Activated T-helper 2 cell treated with anti-CD3 and anti-CD28 coated beads, Interferon-gamma antibody, Interleukin-2, Interleukin-4, amounts not matched to agents 10 μg/mL and 5 μg/mL and 100 μg/mL, durations not matched to agents 14 hours and 24 hours and 36 hours (primary cell): ENCODE data around the gene TRAPPC6A. TPM values are rescaled to one million over a fixed set of nuclear protein-coding genes. Genes with fewer than 3 reads are reported as not detected.
A peak's percentile ranks its signal among the peaks of the same experiment; 100 is the strongest.

Experiments
- DNase-seq: peaks from one replicate; pipeline ENCODE4 v3.0.0; 2021; ENCODE audit warnings: low spot score
- H3K27ac Mint-ChIP-seq: one replicate; pipeline ENCODE4 v1.8.0; 2021; ENCODE audit warnings: mixed read lengths
- H3K27me3 Mint-ChIP-seq: one replicate; pipeline ENCODE4 v1.8.0; 2021; ENCODE audit warnings: low read depth, mixed read lengths
- H3K36me3 Mint-ChIP-seq: one replicate; pipeline ENCODE4 v1.8.0; 2021; ENCODE audit warnings: low read depth, mixed read lengths
- H3K4me1 Mint-ChIP-seq: one replicate; pipeline ENCODE4 v1.8.0; 2021; ENCODE audit warnings: low read depth, mixed read lengths
- H3K4me3 Mint-ChIP-seq: one replicate; pipeline ENCODE4 v1.8.0; 2021; ENCODE audit warnings: low read depth, mild to moderate bottlenecking, moderate library complexity, mixed read lengths
- H3K9me3 Mint-ChIP-seq: one replicate; pipeline ENCODE4 v1.8.0; 2021; ENCODE audit warnings: mixed read lengths
- intact Hi-C: fragments of 100-400 bp; cut with micrococcal nuclease; formaldehyde crosslinking; loops from one replicate; pipeline ENCODE4 v1.15.1; 2023
- total RNA-seq: library from RNA; stranded (reverse); gene quantifications from 2 replicates; pipeline ENCODE4 v1.2.3, GENCODE V29; 2022

TRAPPC6A gene
- total RNA-seq, 1 donor from 2014 or later, result 27.4 TPM

DNA sequence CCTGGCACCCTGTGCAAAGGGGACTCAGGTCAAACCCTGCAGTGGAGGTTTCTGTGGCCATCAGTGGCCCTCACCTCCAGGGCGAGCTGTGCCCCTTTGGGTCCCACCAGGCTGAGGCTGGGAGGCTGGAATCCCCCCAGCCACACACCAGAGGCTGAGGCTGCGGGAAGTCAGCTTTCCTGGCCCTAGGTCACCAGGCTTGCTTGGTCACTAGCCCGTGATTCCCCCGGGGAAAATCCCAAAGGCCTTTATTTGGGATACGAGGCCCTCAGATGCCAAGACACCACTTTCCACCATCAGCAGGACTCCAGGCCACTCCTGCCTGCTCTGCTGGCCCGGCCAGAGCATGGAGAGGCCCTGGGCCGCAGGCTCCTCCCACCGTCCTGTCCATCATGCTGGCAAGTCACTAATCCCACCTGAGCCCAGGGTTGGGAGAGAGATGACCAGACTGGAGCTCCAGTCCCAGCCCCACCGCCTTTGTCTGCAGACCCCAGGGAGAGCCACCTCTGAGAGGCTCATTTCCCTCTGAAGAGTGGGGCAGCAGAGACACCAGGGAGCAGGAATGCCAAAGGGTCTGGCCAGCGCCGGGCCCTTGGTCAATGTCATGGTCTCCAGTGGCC, 21.9 kb downstream of the TRAPPC6A start:
- intact Hi-C loops, result no loop called here
- H3K27me3 Mint-ChIP-seq, result peaks cover 20% of the 10 kb centered on the region
- H3K27ac Mint-ChIP-seq, result no peak overlapping the region
- no peaks in the 10 kb centered on the region for H3K9me3 Mint-ChIP-seq
- DNase-seq, result no peak
- H3K4me1 Mint-ChIP-seq, result peaks cover 12% of the 10 kb centered on the region
- no peak overlapping the region for H3K4me3 Mint-ChIP-seq
- peaks cover 3% of the 10 kb centered on the region for H3K36me3 Mint-ChIP-seq

DNA sequence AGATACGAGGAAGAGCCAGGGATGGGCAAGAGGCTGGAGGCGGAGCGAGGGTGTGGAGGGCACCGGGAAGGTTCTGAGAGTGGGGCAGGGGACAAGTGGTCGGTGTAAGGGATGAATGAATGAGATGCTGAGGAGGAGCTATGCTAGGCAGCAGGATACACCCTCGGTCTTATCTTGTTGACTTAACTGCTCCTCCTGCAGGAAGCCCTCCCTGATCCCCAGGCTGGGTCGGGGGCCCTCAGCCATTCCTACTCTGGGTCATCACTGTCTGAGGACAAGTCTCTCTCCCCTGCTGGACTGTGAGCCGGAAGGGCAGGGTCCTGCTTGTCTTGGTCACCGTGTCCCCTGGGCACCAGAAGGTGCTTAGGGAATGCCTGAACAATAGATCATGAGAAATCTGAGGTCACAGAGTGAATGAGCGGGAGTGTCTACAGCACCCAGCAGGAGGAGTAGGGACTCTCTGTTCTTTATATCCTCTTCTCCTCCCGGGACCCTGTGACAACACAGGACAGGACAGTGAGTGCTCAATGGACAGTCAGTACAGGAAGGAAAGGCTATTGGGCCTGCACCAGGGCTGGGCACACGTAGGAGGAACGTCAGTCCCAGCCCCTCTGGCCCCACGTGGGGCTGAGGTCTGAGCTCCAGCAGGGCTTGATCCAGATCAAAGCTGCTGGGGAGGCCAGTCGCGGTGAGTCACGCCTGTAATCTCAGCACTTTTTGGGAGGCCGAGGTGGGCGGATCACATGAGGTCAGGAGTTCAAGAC, 23.8 kb downstream of the TRAPPC6A start:
- Mint-ChIP-seq H3K27me3 (peaks cover 20% of the 10 kb centered on the region), H3K4me3 (no peak overlapping the region), H3K27ac (no peak overlapping the region), H3K4me1 (peaks cover 15% of the 10 kb centered on the region), H3K36me3 (peaks cover 3% of the 10 kb centered on the region), H3K9me3 (no peaks in the 10 kb centered on the region)
- intact Hi-C loops, result no loop called here
- no peak for DNase-seq

DNA sequence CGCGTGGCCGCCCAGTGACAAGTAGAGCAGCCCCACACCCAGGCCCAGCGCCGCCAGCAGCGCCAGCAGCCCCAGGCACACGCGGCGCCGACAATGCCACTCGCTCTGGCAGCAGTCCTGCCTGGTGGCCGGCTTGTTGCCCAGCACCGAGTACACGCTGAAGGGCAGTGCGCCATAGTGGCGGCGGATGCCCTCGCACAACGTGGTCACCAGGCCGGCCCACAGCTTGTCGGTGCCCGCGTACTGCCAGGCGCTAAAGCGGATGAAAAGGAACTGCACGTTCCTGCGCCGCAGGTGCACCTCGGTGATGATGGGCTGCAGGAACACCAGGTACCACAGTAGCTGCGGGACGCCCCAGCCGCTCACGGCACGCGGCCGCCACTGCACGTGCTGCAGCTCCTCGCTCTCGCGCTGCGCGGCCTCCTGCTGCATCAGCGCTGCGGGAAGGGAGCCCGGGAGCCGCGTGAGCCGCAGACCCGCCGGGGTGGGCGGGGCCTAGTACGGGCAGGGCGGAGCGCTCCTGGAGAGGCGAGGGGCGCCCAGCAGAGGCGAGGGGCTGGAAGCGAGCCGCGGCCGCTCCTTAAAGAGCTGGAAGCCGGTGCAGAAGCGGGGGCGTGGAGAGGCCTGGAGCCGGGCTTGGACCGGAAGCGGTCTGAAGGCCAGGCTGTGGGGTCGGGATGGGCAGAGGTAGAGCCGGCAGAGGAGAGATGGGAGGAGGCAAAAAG, 24.5 kb downstream of the TRAPPC6A start:
- Mint-ChIP-seq H3K4me1 (peaks cover 18% of the 10 kb centered on the region), H3K27ac (no peak overlapping the region), H3K36me3 (peaks cover 3% of the 10 kb centered on the region), H3K4me3 (peak overlapping the region; percentile 42), H3K9me3 (no peaks in the 10 kb centered on the region), H3K27me3 (peaks cover 20% of the 10 kb centered on the region)
- intact Hi-C loops, result no loop called here
- peak; percentile 24 for DNase-seq

DNA sequence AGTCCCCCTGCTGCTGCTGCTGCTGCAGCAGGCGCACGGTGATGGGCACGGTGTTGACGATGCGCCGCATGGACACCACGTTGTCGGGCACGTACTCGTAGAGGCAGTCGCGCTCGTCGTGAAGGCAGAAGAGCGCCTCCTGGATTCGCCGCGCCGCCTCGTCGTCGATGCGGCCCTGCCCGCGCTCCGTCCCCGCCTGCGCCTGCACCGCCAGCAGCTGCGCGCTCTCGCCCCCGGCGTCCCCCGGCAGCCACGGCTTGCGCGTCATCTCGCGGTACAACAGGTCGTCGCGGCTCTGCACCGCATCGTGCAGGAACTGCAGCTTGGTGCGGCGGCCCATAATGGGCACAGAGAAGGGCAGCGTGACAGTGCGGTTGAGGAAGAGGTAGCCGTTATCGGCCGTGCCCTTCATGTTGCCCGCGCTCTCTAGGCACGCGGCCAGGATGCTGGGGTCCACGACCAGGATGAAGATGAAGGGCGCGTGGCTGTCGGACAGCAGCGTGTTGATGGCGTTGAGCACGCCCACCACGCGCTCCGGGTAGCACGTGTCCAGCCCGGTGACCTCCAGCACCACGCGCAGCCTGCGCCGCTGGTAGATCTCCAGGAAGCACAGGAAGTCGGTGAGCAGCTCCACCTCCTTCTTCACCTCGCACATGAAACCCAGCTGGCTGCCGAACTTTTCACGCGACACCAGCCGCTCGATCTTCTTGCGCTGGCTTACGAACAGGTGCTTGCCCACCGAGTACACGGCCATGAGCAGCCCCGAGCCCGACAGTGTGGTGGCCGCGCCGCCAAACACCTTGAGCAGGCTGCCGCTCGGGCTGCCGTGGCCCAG, 25.3 kb downstream of the TRAPPC6A start:
- DNase-seq, result peak; percentile 48
- Mint-ChIP-seq H3K9me3 (no peaks in the 10 kb centered on the region), H3K4me1 (peaks cover 18% of the 10 kb centered on the region), H3K27ac (no peak overlapping the region), H3K4me3 (peak overlapping the region; percentile 42), H3K27me3 (peaks cover 20% of the 10 kb centered on the region), H3K36me3 (peaks cover 3% of the 10 kb centered on the region)
- intact Hi-C loops, result no loop called here

DNA sequence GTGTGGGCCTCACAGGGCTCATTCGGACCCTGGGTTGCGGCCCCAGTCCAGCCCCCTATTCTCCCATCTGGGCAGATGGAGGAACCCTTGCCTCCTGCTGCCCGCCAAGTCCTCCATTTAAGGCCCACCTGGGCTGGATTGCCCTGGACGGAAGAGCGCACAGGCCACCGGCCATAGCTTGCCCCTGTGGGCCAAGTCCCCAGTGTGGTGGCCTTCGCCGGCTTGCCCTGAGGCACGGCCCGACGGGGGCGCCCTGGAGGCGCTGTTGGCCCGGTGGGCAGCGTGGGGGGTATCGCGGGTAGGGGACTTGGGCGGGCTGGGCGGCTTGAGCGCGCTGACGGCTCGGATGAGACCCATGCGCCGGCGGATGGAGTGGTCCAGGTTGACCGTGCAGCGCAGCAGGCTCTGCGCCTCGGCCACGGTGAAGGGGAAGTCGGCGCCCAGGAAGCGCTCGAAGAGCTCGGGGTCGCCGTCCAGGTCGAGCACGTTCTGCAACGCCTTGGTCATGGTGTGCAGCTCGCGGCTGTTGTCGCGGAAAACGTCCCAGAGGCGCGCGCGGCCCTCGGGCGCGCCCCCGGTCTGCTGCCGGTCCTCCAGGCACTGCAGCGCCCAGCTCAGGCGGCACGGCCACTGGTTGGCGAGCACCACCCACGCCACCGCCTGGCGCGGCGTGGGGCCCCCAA, 26.1 kb downstream of the TRAPPC6A start:
- H3K9me3 Mint-ChIP-seq, result no peaks in the 10 kb centered on the region
- no peak overlapping the region for H3K27ac Mint-ChIP-seq

DNA sequence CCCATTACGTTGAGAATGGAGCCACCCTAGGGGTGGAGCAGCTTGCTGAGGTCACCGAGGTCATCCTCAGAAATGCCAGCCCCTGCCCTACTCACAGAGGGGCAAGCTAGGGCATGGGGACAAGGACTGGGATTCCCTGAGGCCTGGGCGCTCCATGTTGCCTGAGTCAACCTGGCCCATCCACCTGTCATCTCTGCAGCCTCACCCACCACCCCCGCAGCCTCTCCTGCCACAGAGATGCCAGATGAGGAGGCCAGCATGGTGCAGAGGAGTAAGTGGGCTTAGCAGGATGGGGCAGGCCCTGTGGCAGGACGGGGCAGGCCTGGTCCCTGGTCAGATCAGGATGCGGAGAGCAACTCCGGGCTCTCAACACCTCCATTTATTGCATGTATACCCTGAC, 26.7 kb downstream of the TRAPPC6A start:
- no peaks in the 10 kb centered on the region for H3K9me3 Mint-ChIP-seq
- H3K27me3 Mint-ChIP-seq, result peaks cover 20% of the 10 kb centered on the region
- no peak for DNase-seq
- H3K4me3 Mint-ChIP-seq, result no peak overlapping the region
- no peak overlapping the region for H3K27ac Mint-ChIP-seq
- H3K4me1 Mint-ChIP-seq, result peaks cover 18% of the 10 kb centered on the region
- peaks cover 3% of the 10 kb centered on the region for H3K36me3 Mint-ChIP-seq
- intact Hi-C loops, result no loop called here

More for the DNA sequence above, 26.1 kb downstream of the TRAPPC6A start:
- no peak for DNase-seq
- Mint-ChIP-seq H3K27me3 (peaks cover 20% of the 10 kb centered on the region), H3K4me3 (no peak overlapping the region), H3K36me3 (peaks cover 3% of the 10 kb centered on the region), H3K4me1 (peaks cover 18% of the 10 kb centered on the region)
- intact Hi-C loops, result no loop called here

DNA sequence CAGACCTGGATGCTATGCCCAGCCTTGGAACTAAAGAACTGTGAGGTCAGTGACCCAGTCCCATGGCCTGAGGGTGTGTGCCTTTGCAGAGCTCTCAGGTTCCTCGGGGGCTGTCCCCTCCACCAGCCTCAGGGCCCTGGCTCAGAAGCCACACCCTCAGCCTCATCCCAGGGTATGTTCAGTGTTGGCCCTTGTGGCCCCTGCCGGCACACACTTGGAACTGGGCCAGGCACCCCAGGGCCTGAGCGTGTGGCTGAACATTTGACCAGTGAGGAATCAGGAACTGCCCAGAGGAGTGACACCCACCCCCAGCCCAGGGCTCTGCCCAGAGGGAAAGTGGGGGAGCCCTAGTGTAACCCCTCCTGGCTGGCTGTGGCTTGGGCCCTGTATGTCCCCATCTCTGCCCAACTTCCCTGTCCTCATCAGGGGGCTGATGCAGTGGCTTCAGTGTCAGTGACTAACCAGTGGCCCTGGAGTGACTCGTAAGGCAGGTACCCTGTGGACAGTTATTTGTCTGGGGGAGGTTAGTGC, 27.2 kb downstream of the TRAPPC6A start:
- DNase-seq, result no peak
- Mint-ChIP-seq H3K9me3 (no peaks in the 10 kb centered on the region), H3K27me3 (peaks cover 20% of the 10 kb centered on the region), H3K27ac (no peak overlapping the region), H3K4me1 (peaks cover 18% of the 10 kb centered on the region), H3K36me3 (peaks cover 3% of the 10 kb centered on the region), H3K4me3 (no peak overlapping the region)
- intact Hi-C loops, result no loop called here

DNA sequence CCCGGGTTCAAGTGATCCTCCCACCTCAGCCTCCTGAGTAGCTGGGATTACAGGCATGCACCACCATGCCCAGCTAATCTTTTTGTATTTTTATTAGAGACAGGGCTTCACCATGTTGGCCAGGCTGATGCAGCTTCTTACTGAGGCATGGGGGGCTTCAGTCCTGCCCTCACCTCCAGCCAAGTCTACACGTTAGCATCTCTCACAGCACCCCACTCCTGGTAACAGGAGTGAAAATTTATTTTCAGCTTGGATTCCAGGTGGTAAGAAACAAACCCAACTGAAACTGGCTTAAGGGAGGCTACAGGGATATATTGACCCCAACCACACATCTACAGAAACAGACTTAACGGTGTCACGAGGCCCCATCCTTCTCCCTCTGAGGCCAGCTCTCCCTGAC, 27.9 kb downstream of the TRAPPC6A start:
- H3K27ac Mint-ChIP-seq, result no peak overlapping the region
- H3K27me3 Mint-ChIP-seq, result peaks cover 18% of the 10 kb centered on the region
- intact Hi-C loops, result no loop called here
- no peak for DNase-seq
- no peaks in the 10 kb centered on the region for H3K9me3 Mint-ChIP-seq
- H3K4me3 Mint-ChIP-seq, result no peak overlapping the region
- peaks cover 3% of the 10 kb centered on the region for H3K36me3 Mint-ChIP-seq
- peaks cover 18% of the 10 kb centered on the region for H3K4me1 Mint-ChIP-seq

DNA sequence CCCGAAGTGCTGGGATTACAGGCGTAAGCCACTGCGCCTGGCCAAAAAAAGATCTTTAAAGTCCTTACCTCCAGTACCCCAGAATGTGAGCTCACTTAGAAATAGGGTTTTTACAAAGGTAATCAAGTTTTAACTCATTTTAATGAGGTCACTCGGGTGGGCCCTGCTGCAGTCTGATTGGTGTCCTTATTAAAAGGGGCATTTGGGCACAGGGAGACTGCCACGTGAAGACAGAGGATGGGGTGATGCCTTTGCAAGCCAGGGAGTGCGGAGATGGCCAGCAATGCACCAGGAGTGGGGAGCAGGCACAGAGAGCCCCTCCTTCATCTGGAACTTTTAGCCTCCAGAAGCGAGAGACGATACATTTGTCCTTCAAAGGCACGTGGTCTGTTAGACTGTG, 28.9 kb downstream of the TRAPPC6A start:
- H3K4me3 Mint-ChIP-seq, result no peak overlapping the region
- H3K27me3 Mint-ChIP-seq, result peaks cover 14% of the 10 kb centered on the region
- peaks cover 14% of the 10 kb centered on the region for H3K4me1 Mint-ChIP-seq
- intact Hi-C loops, result no loop called here
- H3K27ac Mint-ChIP-seq, result no peak overlapping the region
- DNase-seq, result no peak
- H3K36me3 Mint-ChIP-seq, result peaks cover 3% of the 10 kb centered on the region
- no peaks in the 10 kb centered on the region for H3K9me3 Mint-ChIP-seq

DNA sequence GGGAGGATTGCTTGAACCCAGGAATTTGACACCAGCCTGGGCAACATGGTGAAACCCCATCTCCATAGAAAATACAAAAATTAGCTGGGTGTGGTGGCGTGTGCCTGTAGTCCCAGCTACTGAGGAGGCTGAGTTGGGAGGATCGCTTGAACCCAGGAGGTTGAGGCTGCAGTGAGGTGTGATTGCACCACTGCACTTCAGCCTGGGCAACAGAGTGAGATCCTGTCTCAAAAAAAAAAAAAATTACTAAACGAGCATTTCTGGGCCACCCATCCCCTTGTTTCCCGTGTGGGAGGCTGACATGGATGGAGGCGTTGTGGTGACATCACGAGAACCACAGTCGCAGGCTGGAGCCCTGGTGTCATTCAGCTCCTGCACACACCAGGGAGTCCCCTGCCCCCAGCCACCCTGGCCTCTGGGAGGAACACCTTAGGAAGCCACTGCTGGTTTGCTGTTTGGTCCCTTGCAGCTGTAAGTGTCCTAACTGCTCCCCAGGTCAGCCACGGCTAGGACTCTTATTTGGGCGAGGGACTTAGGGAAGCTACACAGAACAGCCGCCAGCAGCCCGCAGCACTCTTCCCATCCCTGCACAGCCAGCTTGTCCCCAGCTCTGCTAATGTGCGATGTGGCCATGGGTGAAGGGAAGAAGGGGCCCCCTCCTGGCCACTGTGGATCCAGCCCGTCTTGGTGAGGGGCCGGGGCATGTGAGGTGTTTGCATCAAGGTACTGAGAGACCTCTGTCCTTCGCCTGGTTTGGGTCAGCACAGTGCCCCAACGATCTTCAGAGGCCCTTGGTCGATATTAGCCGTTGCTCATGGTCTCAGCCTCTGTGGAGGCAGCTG, 30.0 kb downstream of the TRAPPC6A start:
- intact Hi-C loops, result no loop called here
- Mint-ChIP-seq H3K4me3 (no peak overlapping the region), H3K27ac (no peak overlapping the region), H3K4me1 (peaks cover 10% of the 10 kb centered on the region), H3K9me3 (no peaks in the 10 kb centered on the region), H3K27me3 (peaks cover 9% of the 10 kb centered on the region), H3K36me3 (peaks cover 3% of the 10 kb centered on the region)
- no peak for DNase-seq

DNA sequence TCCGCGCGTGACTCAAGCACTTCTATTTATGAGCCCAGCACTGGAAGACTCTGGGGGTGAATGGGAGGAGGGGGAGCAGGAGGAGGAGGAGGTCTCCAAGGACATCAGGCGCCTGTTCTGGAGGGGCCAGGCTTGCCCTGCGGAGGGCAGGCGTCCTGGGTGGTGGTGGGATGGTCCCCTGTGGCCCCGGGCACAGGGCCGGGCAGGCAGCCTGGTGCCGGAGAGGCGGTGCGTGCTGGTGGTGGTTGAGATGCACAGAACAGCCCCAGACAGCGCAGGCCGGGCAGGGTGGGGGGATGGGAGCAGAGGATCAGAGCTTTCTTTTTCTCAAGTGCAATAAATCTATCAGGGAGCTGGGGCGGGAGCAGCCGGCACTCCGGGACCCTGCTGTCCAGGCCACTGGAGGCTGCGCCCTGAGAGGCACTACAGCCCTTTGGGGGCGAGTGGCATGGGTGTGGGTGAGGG, 31.3 kb downstream of the TRAPPC6A start:
- no peak overlapping the region for H3K4me3 Mint-ChIP-seq
- no peaks in the 10 kb centered on the region for H3K36me3 Mint-ChIP-seq
- H3K27ac Mint-ChIP-seq, result no peak overlapping the region
- H3K4me1 Mint-ChIP-seq, result peaks cover 6% of the 10 kb centered on the region
- intact Hi-C loops, result no loop called here
- no peak for DNase-seq
- peaks cover 3% of the 10 kb centered on the region for H3K27me3 Mint-ChIP-seq
- H3K9me3 Mint-ChIP-seq, result no peaks in the 10 kb centered on the region
